ENCODE results near the gene BCL7C. TPM values are rescaled to one million over a fixed set of nuclear protein-coding genes. Genes with fewer than 3 reads are reported as not detected.

The BCL7C gene
- total RNA-seq, 1 donor from 2014 or later = 43.9 TPM

- Mint-ChIP-seq H3K27ac (no peak overlapping the region), H3K27me3 (ENCODE audit: low read depth) (no peaks in the 10 kb centered on the region), H3K4me3 (no peak overlapping the region), H3K36me3 (peaks cover 8% of the 10 kb centered on the region), H3K9me3 (peaks cover 4% of the 10 kb centered on the region), H3K4me1 (peaks cover 10% of the 10 kb centered on the region)
- TF ChIP-seq CTCF (IDR thresholded peaks at IDR 0.05; ENCODE audit: unreplicated experiment) = no peak
- DNase-seq (ENCODE audit: low spot score in 2 of 2, unreplicated experiment in 2 of 2) = no peak
Measured at GRCh38 chr16:30840611-30841010, 53.3 kb downstream of the BCL7C start.

- H3K4me3 Mint-ChIP-seq = no peak overlapping the region
- no peak for TF ChIP-seq CTCF (IDR thresholded peaks at IDR 0.05; ENCODE audit: unreplicated experiment)
- peaks cover 4% of the 10 kb centered on the region for H3K9me3 Mint-ChIP-seq
- peaks cover 10% of the 10 kb centered on the region for H3K4me1 Mint-ChIP-seq
- H3K27ac Mint-ChIP-seq = no peak overlapping the region
- H3K27me3 Mint-ChIP-seq (ENCODE audit: low read depth) = no peaks in the 10 kb centered on the region
- H3K36me3 Mint-ChIP-seq = peaks cover 12% of the 10 kb centered on the region
- no peak for DNase-seq (ENCODE audit: low spot score in 2 of 2, unreplicated experiment in 2 of 2)
Measured at GRCh38 chr16:30839523-30840227, 54.2 kb downstream of the BCL7C start.

GRCh38 chr16:30838876-30839471, 54.9 kb downstream of the BCL7C start:
- Mint-ChIP-seq H3K4me3 (no peak overlapping the region), H3K4me1 (peaks cover 10% of the 10 kb centered on the region), H3K27me3 (ENCODE audit: low read depth) (no peaks in the 10 kb centered on the region), H3K36me3 (peaks cover 12% of the 10 kb centered on the region), H3K27ac (peak overlapping the region; percentile 8), H3K9me3 (peaks cover 4% of the 10 kb centered on the region)
- no peak for DNase-seq (ENCODE audit: low spot score in 2 of 2, unreplicated experiment in 2 of 2)
- TF ChIP-seq CTCF (IDR thresholded peaks at IDR 0.05; ENCODE audit: unreplicated experiment) = no peak

GRCh38 chr16:30837904-30838303, 56.0 kb downstream of the BCL7C start:
- Mint-ChIP-seq H3K4me3 (no peak overlapping the region), H3K4me1 (peaks cover 10% of the 10 kb centered on the region), H3K27me3 (ENCODE audit: low read depth) (no peaks in the 10 kb centered on the region), H3K36me3 (peaks cover 18% of the 10 kb centered on the region), H3K9me3 (peaks cover 4% of the 10 kb centered on the region), H3K27ac (no peak overlapping the region)
- TF ChIP-seq CTCF (IDR thresholded peaks at IDR 0.05; ENCODE audit: unreplicated experiment) = no peak
- no peak for DNase-seq (ENCODE audit: low spot score in 2 of 2, unreplicated experiment in 2 of 2)

Small RNA genes within 50 kb of the gene (microRNA-seq; reads per million reads assigned to microRNA genes)
- gene MIR4519 = not detected
- 1.2 reads per million for gene MIR762

Other genes with a start within 250 kb of the BCL7C start
- gene PRR14, start 243.1 kb downstream of the BCL7C start, total RNA-seq = 39.1 to 43.7 TPM (median 43.5 TPM) in 3 replicates
- gene FBRS, start 235.6 kb downstream of the BCL7C start, total RNA-seq = 93.0 to 98.4 TPM (median 97.5 TPM) in 3 replicates
- gene SRCAP, start 194.9 kb downstream of the BCL7C start, total RNA-seq = 74.2 to 79.7 TPM (median 74.8 TPM) in 3 replicates
- 44.6 to 53.2 TPM (median 46.4 TPM) in 3 replicates for gene PHKG2, start 145.7 kb downstream of the BCL7C start, total RNA-seq
- gene CFAP119, start 132.0 kb downstream of the BCL7C start, total RNA-seq = 6.0 to 7.4 TPM (median 6.3 TPM) in 3 replicates
- 124 to 130 TPM (median 126 TPM) in 3 replicates for gene RNF40, start 131.8 kb downstream of the BCL7C start, total RNA-seq
- 40.8 to 41.6 TPM (median 41.4 TPM) in 3 replicates for gene ZNF629, start 106.9 kb downstream of the BCL7C start, total RNA-seq
- gene CTF1, start 2.5 kb upstream of the BCL7C start, total RNA-seq = 9.1 to 11.5 TPM (median 10.3 TPM) in 3 replicates
- 53.5 to 56.4 TPM (median 54.9 TPM) in 3 replicates for gene FBXL19, start 29.5 kb upstream of the BCL7C start, total RNA-seq
- 25.8 to 28.2 TPM (median 26.2 TPM) in 3 replicates for gene ORAI3, start 55.0 kb upstream of the BCL7C start, total RNA-seq
- gene SETD1A, start 63.7 kb upstream of the BCL7C start, total RNA-seq = 30.8 to 39.1 TPM (median 36.4 TPM) in 3 replicates
- 3.5 to 4.0 TPM (median 3.6 TPM) in 3 replicates for gene HSD3B7, start 91.1 kb upstream of the BCL7C start, total RNA-seq
- gene STX1B, start 116.6 kb upstream of the BCL7C start, total RNA-seq = 4.9 to 5.9 TPM (median 5.2 TPM) in 3 replicates
- gene STX4, start 139.5 kb upstream of the BCL7C start, total RNA-seq = 39.2 to 42.8 TPM (median 40.2 TPM) in 3 replicates
- gene ZNF668, start 180.2 kb upstream of the BCL7C start, total RNA-seq = 11.8 to 14.1 TPM (median 12.8 TPM) in 3 replicates
- 20.4 to 22.2 TPM (median 21.4 TPM) in 3 replicates for gene ZNF646, start 180.3 kb upstream of the BCL7C start, total RNA-seq
- gene PRSS53, start 194.9 kb upstream of the BCL7C start, total RNA-seq = 4.0 to 4.9 TPM (median 4.5 TPM) in 3 replicates
- 48.6 to 53.7 TPM (median 49.5 TPM) in 3 replicates for gene VKORC1, start 200.7 kb upstream of the BCL7C start, total RNA-seq
- gene BCKDK, start 214.3 kb upstream of the BCL7C start, total RNA-seq = 36.4 to 37.3 TPM (median 37.0 TPM) in 3 replicates
- gene KAT8, start 223.6 kb upstream of the BCL7C start, total RNA-seq = 72.1 to 76.4 TPM (median 75.7 TPM) in 3 replicates
- gene PRSS8, start 241.7 kb upstream of the BCL7C start, total RNA-seq = 79.1 to 84.3 TPM (median 79.9 TPM) in 3 replicates